ENCODE measurements around the gene DYRK1A.

Gene DYRK1A

GRCh38 chr21:37565530-37566223, 199.1 kb downstream of the DYRK1A start:
- DNase-seq (ENCODE audit: low read depth in 2 of 2) = peak in 1 of 2 experiments; percentile 7

GRCh38 chr21:37566790-37567615, 200.4 kb downstream of the DYRK1A start:
- DNase-seq (ENCODE audit: low read depth in 2 of 2) = no peak

GRCh38 chr21:37568415-37568814, 201.8 kb downstream of the DYRK1A start:
- DNase-seq (ENCODE audit: low read depth in 2 of 2) = no peak

GRCh38 chr21:37568916-37569315, 202.3 kb downstream of the DYRK1A start:
- no peak for DNase-seq (ENCODE audit: low read depth in 2 of 2)

- no peak for DNase-seq (ENCODE audit: low read depth in 2 of 2)
Observed at GRCh38 chr21:37571442-37571841, 204.9 kb downstream of the DYRK1A start.

GRCh38 chr21:37574316-37574715, 207.7 kb downstream of the DYRK1A start:
- DNase-seq (ENCODE audit: low read depth in 2 of 2) = no peak

GRCh38 chr21:37574751-37575150, 208.2 kb downstream of the DYRK1A start:
- no peak for DNase-seq (ENCODE audit: low read depth in 2 of 2)

GRCh38 chr21:37575580-37575979, 209.0 kb downstream of the DYRK1A start:
- DNase-seq (ENCODE audit: low read depth in 2 of 2) = no peak

Data from fibroblast of skin of left quadriceps (primary cell).